Measurements from ENCODE around the gene LIF.
"Not testable (repeated sequence)": the region's sequence is repeated elsewhere in the genome, so short reads cannot be mapped to it uniquely, and the experiment has no call there.

The LIF gene

GRCh38 chr22:30224161-30224857 is 22.2 kb downstream of the LIF start:
- peak; percentile 32 for DNase-seq (ENCODE audit: low spot score)

GRCh38 chr22:30223303-30223702 is 23.3 kb downstream of the LIF start:
- DNase-seq (ENCODE audit: low spot score), result no peak

- no peak for DNase-seq (ENCODE audit: low spot score)
These were observed 24.2 kb downstream of the LIF start for GRCh38 chr22:30222321-30222720.

GRCh38 chr22:30221121-30221992 is 25.2 kb downstream of the LIF start:
- no peak for DNase-seq (ENCODE audit: low spot score)

GRCh38 chr22:30220338-30221012 is 26.1 kb downstream of the LIF start:
- DNase-seq (ENCODE audit: low spot score), result no peak

- no peak for DNase-seq (ENCODE audit: low spot score)
These were observed 26.8 kb downstream of the LIF start for GRCh38 chr22:30219668-30220278.

- DNase-seq (ENCODE audit: low spot score), result no peak
These were observed 27.4 kb downstream of the LIF start for GRCh38 chr22:30219049-30219654.

GRCh38 chr22:30217698-30218560 is 28.6 kb downstream of the LIF start:
- peak; percentile 61 for DNase-seq (ENCODE audit: low spot score)

GRCh38 chr22:30216710-30217109 is 29.8 kb downstream of the LIF start:
- DNase-seq (ENCODE audit: low spot score), result no peak

GRCh38 chr22:30216272-30216671 is 30.3 kb downstream of the LIF start:
- DNase-seq (ENCODE audit: low spot score), result not testable (repeated sequence)

GRCh38 chr22:30214703-30215407 is 31.7 kb downstream of the LIF start:
- no peak for DNase-seq (ENCODE audit: low spot score)

- peak; percentile 64 for DNase-seq (ENCODE audit: low spot score)
These were observed 33.5 kb downstream of the LIF start for GRCh38 chr22:30212996-30213441.

GRCh38 chr22:30212363-30212995 is 34.1 kb downstream of the LIF start:
- peak; percentile 87 for DNase-seq (ENCODE audit: low spot score)

GRCh38 chr22:30211124-30211820 is 35.3 kb downstream of the LIF start:
- no peak for DNase-seq (ENCODE audit: low spot score)

- DNase-seq (ENCODE audit: low spot score), result no peak
These were observed 36.2 kb downstream of the LIF start for GRCh38 chr22:30210235-30210909.

GRCh38 chr22:30209642-30210041 is 36.9 kb downstream of the LIF start:
- no peak for DNase-seq (ENCODE audit: low spot score)

GRCh38 chr22:30208631-30209603 is 37.6 kb downstream of the LIF start:
- peak; percentile 73 for DNase-seq (ENCODE audit: low spot score)

Data from AG20443 (cell line).